Measurements from ENCODE around the gene THSD4. TPM values are rescaled to one million over a fixed set of nuclear protein-coding genes. Genes with fewer than 3 reads are reported as not detected.

THSD4 gene
- total and polyA plus RNA-seq, 2 of the 8 experiments (the other 6 are each of a cell fraction or from before 2014, with no cell fraction given): 2.5 to 6.2 TPM

DNA sequence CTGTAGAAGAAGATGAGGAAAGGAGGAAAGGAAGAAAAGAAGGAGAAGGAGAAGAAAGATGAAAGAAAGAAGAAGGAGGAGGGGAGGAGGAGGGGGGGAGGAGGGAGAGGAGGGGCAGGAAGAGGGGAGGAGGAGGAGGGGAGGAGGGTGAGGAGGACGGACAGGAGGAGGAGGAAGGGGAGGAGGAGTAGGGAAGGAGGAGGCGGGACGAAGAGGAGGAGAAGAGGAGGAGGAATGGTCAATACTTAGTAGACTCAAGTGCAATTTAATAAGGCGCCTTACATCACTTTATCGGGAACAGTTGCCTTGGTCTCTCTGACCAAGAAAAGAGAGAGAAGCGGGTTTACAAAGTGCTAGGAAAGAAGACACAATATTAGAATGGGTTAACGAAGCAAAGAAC lies 671.4 kb downstream of the THSD4 start:
- FAIRE-seq: no peak
- peaks cover 0 to 2% of the 10 kb centered on the region in 2 experiments for H4K20me1 ChIP-seq (replicated peaks in 1 of 2; ENCODE audit: control insufficient read depth in 1 of 2, insufficient read depth in 2 of 2, low read length in 2 of 2)
- H3K4me3 ChIP-seq (ENCODE audit: extremely low read depth in 1 of 4, insufficient read depth in 2 of 4, low read depth in 3 of 4, low read length in 4 of 4): no peak overlapping the region
- H4K91ac ChIP-seq (replicated peaks; ENCODE audit: insufficient read length, low read length): no peak overlapping the region
- no peak overlapping the region for H2BK120ac ChIP-seq (replicated peaks; ENCODE audit: low read depth, low read length)
- H2BK15ac ChIP-seq (ENCODE audit: low read length): no peak overlapping the region
- H3K36me3 ChIP-seq (ENCODE audit: control insufficient read depth in 2 of 4, insufficient read depth in 4 of 4, low read length in 3 of 4): no peaks in the 10 kb centered on the region
- H3K14ac ChIP-seq (ENCODE audit: insufficient read length): no peak overlapping the region
- no peak overlapping the region for H3K9ac ChIP-seq (replicated peaks in 1 of 4; ENCODE audit: extremely low read depth in 1 of 4, low read depth in 3 of 4, low read length in 3 of 4)
- H2AFZ ChIP-seq (ENCODE audit: low read length): no peak overlapping the region
- no peak overlapping the region for H2BK12ac ChIP-seq (ENCODE audit: low read depth, low read length)
- no peaks in the 10 kb centered on the region for H3K79me1 ChIP-seq (ENCODE audit: low read depth, low read length)
- no peak overlapping the region for H3K18ac ChIP-seq (ENCODE audit: extremely low read depth, low read length)
- no peaks in the 10 kb centered on the region for H3K79me2 ChIP-seq (ENCODE audit: control insufficient read depth in 1 of 2, insufficient read depth in 2 of 2, low read length in 2 of 2)
- no peak overlapping the region for H4K5ac ChIP-seq (ENCODE audit: insufficient read length, low read depth, low read length)
- no peak overlapping the region for H3K23ac ChIP-seq (ENCODE audit: insufficient read length)
- no peak overlapping the region for H3K4ac ChIP-seq (replicated peaks; ENCODE audit: insufficient read length, low read depth, low read length)
- no peak overlapping the region for H2BK20ac ChIP-seq (ENCODE audit: low read length)
- no peak overlapping the region for H3K27ac ChIP-seq (ENCODE audit: low read depth, low read length)
- TF ChIP-seq MAFK (IDR thresholded peaks at IDR 0.05; ENCODE audit: low read depth, low read length) (no peak), GABPA (IDR thresholded peaks at IDR 0.05; ENCODE audit: borderline replicate concordance, insufficient read depth, low read length) (no peak), SIRT6 (IDR thresholded peaks at IDR 0.05; ENCODE audit: low read length) (no peak), NRF1 (IDR thresholded peaks at IDR 0.05; ENCODE audit: low read depth, low read length) (no peak), SP1 (IDR thresholded peaks at IDR 0.05; ENCODE audit: low read depth, low read length) (no peak), TAF7 (optimal IDR thresholded peaks at IDR 0.05; ENCODE audit: borderline replicate concordance, low read depth, low read length) (no peak), KDM4A (IDR thresholded peaks at IDR 0.05; ENCODE audit: low read depth, low read length, severe bottlenecking) (no peak), CREB1 (IDR thresholded peaks at IDR 0.05) (no peak), CEBPB (IDR thresholded peaks at IDR 0.05; ENCODE audit: low read depth, low read length) (no peak), KDM1A (IDR thresholded peaks at IDR 0.05; ENCODE audit: borderline replicate concordance, low read length) (no peak), CBX8 (IDR thresholded peaks at IDR 0.05; ENCODE audit: borderline replicate concordance, low read depth, low read length) (no peak), SIN3A (conservative IDR thresholded peaks at IDR 0.05 in 1 of 2, IDR thresholded peaks at IDR 0.05 in 1 of 2; ENCODE audit: low read depth in 1 of 2, low read length in 2 of 2) (no peak), SRF (IDR thresholded peaks at IDR 0.05; ENCODE audit: low read depth, low read length) (no peak), SP2 (IDR thresholded peaks at IDR 0.05; ENCODE audit: low read length) (no peak)
- H3K9me3 ChIP-seq (ENCODE audit: insufficient read depth in 2 of 2, low read depth in 1 of 2, low read length in 1 of 2): no peaks in the 10 kb centered on the region
- CTCF ChIA-PET (ENCODE audit: partially characterized antibody): interaction anchor here (0.6 to 2.7 kb wide), 6 partner anchors 9 to 386 kb away, joined by 4 to 23 read pairs (median 4); no protein-coding TSS in a partner anchor
- H3K56ac ChIP-seq (replicated peaks; ENCODE audit: insufficient read length, low read depth, low read length): no peak overlapping the region
- POLR2A ChIA-PET (ENCODE audit: partially characterized antibody): interaction anchor here (0.8 kb wide), 1 partner anchor 21 kb away, joined by 3 read pairs; no protein-coding TSS in a partner anchor
- H3K4me2 ChIP-seq (ENCODE audit: insufficient read depth in 1 of 2, low read depth in 2 of 2, low read length in 2 of 2): no peak overlapping the region
- no peaks in the 10 kb centered on the region; a peak in 1 of 7 replicates for H3K4me1 ChIP-seq (replicated peaks in 1 of 4; ENCODE audit: control insufficient read depth in 3 of 4, insufficient read depth in 4 of 4, low read length in 3 of 4)
- H4K8ac ChIP-seq (ENCODE audit: extremely low read depth, insufficient read depth, low read length): no peak overlapping the region
- 58 to 93% methylated on average over 2 of the region's 7 CpGs for WGBS, 2 experiments (ENCODE audit: extremely low coverage in 1 of 2, insufficient coverage in 1 of 2, insufficient read length in 1 of 2, insufficient replicate concordance in 2 of 2, low coverage in 1 of 2, low lambda C conversion rate in 2 of 2, missing lambda C conversion rate in 1 of 2)
- H2BK5ac ChIP-seq (ENCODE audit: low read depth, low read length): no peak overlapping the region
- H3K23me2 ChIP-seq (ENCODE audit: low read depth, low read length): peaks cover 3% of the 10 kb centered on the region; the same call in 1 of the 2 replicates
- peak in 1 of 2 experiments; percentile 22 for DNase-seq (ENCODE audit: low read depth in 1 of 2, low spot score in 2 of 2)
- H2AK5ac ChIP-seq (ENCODE audit: low read depth, low read length): no peak overlapping the region
- no peaks in the 10 kb centered on the region for H3K27me3 ChIP-seq (replicated peaks in 1 of 4; ENCODE audit: control insufficient read depth in 3 of 4, extremely low read depth in 1 of 4, insufficient read depth in 3 of 4, low read length in 3 of 4)

Measured in H1 (cell line).